HUES64 (cell line): ENCODE results near the gene LYRM2.
"Not testable (repeated sequence)": the region's sequence is repeated elsewhere in the genome, so short reads cannot be mapped to it uniquely, and the experiment has no call there.

Experiments
- H3K27ac ChIP-seq: 2 replicates; pipeline ENCODE4 v1.7.0; 2013; ENCODE audit warnings: low read depth, low read length, inconsistent platforms
- H3K27me3 ChIP-seq: 2 replicates; pipeline ENCODE4 v1.6.1; 2013; ENCODE audit warnings: mild to moderate bottlenecking, low read length; ENCODE audit not compliant: insufficient read depth
- H3K36me3 ChIP-seq: 2 replicates; pipeline ENCODE4 v1.6.1; 2013; ENCODE audit warnings: mild to moderate bottlenecking, low read length; ENCODE audit not compliant: insufficient read depth
- H3K4me1 ChIP-seq: 2 replicates; pipeline ENCODE4 v1.6.1; 2013; ENCODE audit warnings: mild to moderate bottlenecking, low read length, moderate library complexity; ENCODE audit not compliant: insufficient read depth
- H3K4me3 ChIP-seq: 2 replicates; pipeline ENCODE4 v1.5.1; 2013; ENCODE audit warnings: mild to moderate bottlenecking, low read length, moderate library complexity
- H3K9ac ChIP-seq: 2 replicates; pipeline ENCODE4 v1.6.1; 2013; ENCODE audit warnings: mild to moderate bottlenecking, low read depth, low read length
- H3K9me3 ChIP-seq: 2 replicates; pipeline ENCODE4 v1.6.1; 2013; ENCODE audit warnings: low read depth, low read length; ENCODE audit not compliant: insufficient read depth
- WGBS: fragments of 150-250, 120-280 bp; methylation state at CpG from one replicate; pipeline ENCODE4 v1.1.7; 2013; ENCODE audit warnings: missing lambda C conversion rate; 5-methylcytosine and 5-hydroxymethylcytosine counted together

LYRM2 gene

GRCh38 chr6:89643406-89643805 is 4.9 kb upstream of the LYRM2 start:
- Histone ChIP-seq H3K4me3 (no peak overlapping the region), H3K27me3 (no peaks in the 10 kb centered on the region), H3K4me1 (0 out of 2 replicates have a peak, but pooled peaks cover 6% of the 10 kb centered on the region), H3K36me3 (peaks cover 64% of the 10 kb centered on the region), H3K27ac (no peak overlapping the region), H3K9me3 (no peaks in the 10 kb centered on the region), H3K9ac (no peak overlapping the region)
- 92% methylated on average over 3 of the region's 3 CpGs for WGBS

- Histone ChIP-seq H3K27ac (no peak overlapping the region), H3K9me3 (no peaks in the 10 kb centered on the region), H3K4me3 (no peak overlapping the region), H3K27me3 (no peaks in the 10 kb centered on the region), H3K36me3 (peaks cover 60% of the 10 kb centered on the region), H3K9ac (no peak overlapping the region), H3K4me1 (0 out of 2 replicates have a peak, but pooled peaks cover 6% of the 10 kb centered on the region)
- WGBS, result 76% methylated on average over 3 of the region's 3 CpGs
Observed at GRCh38 chr6:89642956-89643355, 4.4 kb upstream of the LYRM2 start.

- H3K27me3 ChIP-seq, H3K9ac ChIP-seq, H3K4me3 ChIP-seq, H3K9me3 ChIP-seq, H3K4me1 ChIP-seq, H3K27ac ChIP-seq: not testable (repeated sequence)
- WGBS, result 99% methylated on average over 3 of the region's 3 CpGs
- H3K36me3 ChIP-seq, result peaks cover 54% of the 10 kb centered on the region
Observed at GRCh38 chr6:89641581-89641980, 3.0 kb upstream of the LYRM2 start.

- no peak overlapping the region for H3K4me3 ChIP-seq
- peaks cover 53% of the 10 kb centered on the region for H3K36me3 ChIP-seq
- WGBS, result 85% methylated on average over 4 of the region's 4 CpGs
- H3K9me3 ChIP-seq, result no peaks in the 10 kb centered on the region
- no peak overlapping the region for H3K9ac ChIP-seq
- 0 out of 2 replicates have a peak, but pooled peaks cover 6% of the 10 kb centered on the region for H3K4me1 ChIP-seq
- no peaks in the 10 kb centered on the region for H3K27me3 ChIP-seq
- no peak overlapping the region for H3K27ac ChIP-seq
Observed at GRCh38 chr6:89640804-89641203, 2.3 kb upstream of the LYRM2 start.

GRCh38 chr6:89637960-89638319 is 607 bp downstream of the LYRM2 start:
- H3K27ac ChIP-seq, result peak overlapping the region; percentile 87; the same call in 1 of the 2 replicates
- peak overlapping the region; percentile 81 for H3K9ac ChIP-seq
- 30% methylated on average over 7 of the region's 7 CpGs for WGBS
- H3K9me3 ChIP-seq, result no peaks in the 10 kb centered on the region
- peak overlapping the region; percentile 89 for H3K4me3 ChIP-seq
- peaks cover 31% of the 10 kb centered on the region for H3K36me3 ChIP-seq
- H3K27me3 ChIP-seq, result no peaks in the 10 kb centered on the region
- H3K4me1 ChIP-seq, result 0 out of 2 replicates have a peak, but pooled peaks cover 6% of the 10 kb centered on the region

GRCh38 chr6:89636412-89636811 is 2.1 kb downstream of the LYRM2 start:
- peaks cover 21% of the 10 kb centered on the region for H3K36me3 ChIP-seq
- not testable (repeated sequence) for H3K9me3 ChIP-seq, H3K9ac ChIP-seq, H3K27ac ChIP-seq, H3K27me3 ChIP-seq, H3K4me3 ChIP-seq, H3K4me1 ChIP-seq
- WGBS, result 100% methylated on average over 3 of the region's 3 CpGs

- peaks cover 3% of the 10 kb centered on the region for H3K36me3 ChIP-seq
- no peaks in the 10 kb centered on the region for H3K27me3 ChIP-seq
- H3K4me1 ChIP-seq, result no peaks in the 10 kb centered on the region
- 90% methylated on average over 9 of the region's 9 CpGs for WGBS
- no peak overlapping the region for H3K4me3 ChIP-seq
- H3K27ac ChIP-seq, result no peak overlapping the region
- H3K9ac ChIP-seq, result no peak overlapping the region
- H3K9me3 ChIP-seq, result no peaks in the 10 kb centered on the region
Observed at GRCh38 chr6:89630488-89630887, 8.1 kb downstream of the LYRM2 start.

GRCh38 chr6:89623749-89624148 is 14.8 kb downstream of the LYRM2 start:
- H3K27ac ChIP-seq, result no peak overlapping the region
- no peaks in the 10 kb centered on the region for H3K27me3 ChIP-seq
- no peak overlapping the region for H3K9ac ChIP-seq
- no peak overlapping the region for H3K4me3 ChIP-seq
- 95% methylated on average over 8 of the region's 8 CpGs for WGBS
- no peaks in the 10 kb centered on the region for H3K4me1 ChIP-seq
- H3K36me3 ChIP-seq, result no peaks in the 10 kb centered on the region
- H3K9me3 ChIP-seq, result no peaks in the 10 kb centered on the region

GRCh38 chr6:89619567-89619966 is 19.0 kb downstream of the LYRM2 start:
- H3K4me1 ChIP-seq, result no peaks in the 10 kb centered on the region
- H3K27ac ChIP-seq, result no peak overlapping the region
- H3K9ac ChIP-seq, result no peak overlapping the region
- 94% methylated on average over 5 of the region's 6 CpGs for WGBS
- no peak overlapping the region for H3K4me3 ChIP-seq
- H3K36me3 ChIP-seq, result no peaks in the 10 kb centered on the region
- H3K27me3 ChIP-seq, result no peaks in the 10 kb centered on the region
- H3K9me3 ChIP-seq, result no peaks in the 10 kb centered on the region

- H3K36me3 ChIP-seq, result no peaks in the 10 kb centered on the region
- no peaks in the 10 kb centered on the region for H3K27me3 ChIP-seq
- WGBS, result 92% methylated on average over 6 of the region's 6 CpGs
- H3K27ac ChIP-seq, result no peak overlapping the region
- H3K9me3 ChIP-seq, result no peaks in the 10 kb centered on the region
- H3K9ac ChIP-seq, result no peak overlapping the region
- no peak overlapping the region for H3K4me3 ChIP-seq
- no peaks in the 10 kb centered on the region for H3K4me1 ChIP-seq
Observed at GRCh38 chr6:89618026-89618425, 20.5 kb downstream of the LYRM2 start.

GRCh38 chr6:89616531-89616930 is 22.0 kb downstream of the LYRM2 start:
- H3K4me1 ChIP-seq, result no peaks in the 10 kb centered on the region
- no peaks in the 10 kb centered on the region for H3K9me3 ChIP-seq
- 95% methylated on average over 5 of the region's 5 CpGs for WGBS
- H3K9ac ChIP-seq, result no peak overlapping the region
- no peak overlapping the region for H3K4me3 ChIP-seq
- H3K27ac ChIP-seq, result no peak overlapping the region
- no peaks in the 10 kb centered on the region for H3K27me3 ChIP-seq
- H3K36me3 ChIP-seq, result no peaks in the 10 kb centered on the region

- WGBS, result 94% methylated on average over 5 of the region's 5 CpGs
Observed at GRCh38 chr6:89615882-89616281, 22.7 kb downstream of the LYRM2 start.

More at GRCh38 chr6:89615882-89616281, 22.7 kb downstream of the LYRM2 start:
- Histone ChIP-seq H3K4me1 (no peaks in the 10 kb centered on the region), H3K9me3 (no peaks in the 10 kb centered on the region), H3K4me3 (no peak overlapping the region), H3K36me3 (no peaks in the 10 kb centered on the region), H3K9ac (no peak overlapping the region), H3K27ac (no peak overlapping the region), H3K27me3 (no peaks in the 10 kb centered on the region)
